Chondrocyte (in vitro differentiated cells): ENCODE data around the gene MYL6. TPM values are rescaled to one million over a fixed set of nuclear protein-coding genes. Genes with fewer than 3 reads are reported as not detected.
"Not testable (repeated sequence)": the region's sequence is repeated elsewhere in the genome, so short reads cannot be mapped to it uniquely, and the experiment has no call there.

Experiments used
- DNase-seq: peaks from one replicate; pipeline ENCODE4 v3.0.0; 2021; ENCODE audit warnings: mixed read lengths, low spot score
- H3K27ac Mint-ChIP-seq: one replicate; pipeline ENCODE4 v1.8.0; 2021; ENCODE audit warnings: mild to moderate bottlenecking, moderate library complexity, mixed read lengths; ENCODE audit not compliant: unreplicated experiment
- H3K27me3 Mint-ChIP-seq: 2 replicates; pipeline ENCODE4 v1.8.0; 2021; ENCODE audit warnings: low read depth, mixed read lengths
- H3K36me3 Mint-ChIP-seq: 2 replicates; pipeline ENCODE4 v1.8.0; 2021; ENCODE audit warnings: low read depth, mixed read lengths
- H3K4me1 Mint-ChIP-seq: 2 replicates; pipeline ENCODE4 v1.8.0; 2021; ENCODE audit warnings: low read depth, mild to moderate bottlenecking, mixed read lengths
- H3K4me3 Mint-ChIP-seq: one replicate; pipeline ENCODE4 v1.8.0; 2021; ENCODE audit warnings: mild to moderate bottlenecking, moderate library complexity, mixed read lengths; ENCODE audit not compliant: unreplicated experiment
- H3K9me3 Mint-ChIP-seq: 2 replicates; pipeline ENCODE4 v1.8.0; 2021; ENCODE audit warnings: low read depth, mixed read lengths
- CTCF ChIP-seq: fragments of 200-600 bp; sonication (generic); IDR thresholded peaks from 2 replicates; pipeline ENCODE4 v1.5.0; 2021; ENCODE audit warnings: antibody characterized with exemption, mild to moderate bottlenecking, moderate library complexity
- total RNA-seq: library from RNA; stranded (reverse); gene quantifications from 3 replicates; pipeline ENCODE4 v1.2.1, GENCODE V29; 2021

MYL6 gene
- total RNA-seq, 1 donor from 2014 or later: 2,282 TPM

- H3K27me3 Mint-ChIP-seq: no peaks in the 10 kb centered on the region
- no peaks in the 10 kb centered on the region for H3K9me3 Mint-ChIP-seq
- no peak for TF ChIP-seq CTCF
- H3K27ac Mint-ChIP-seq: peak within 1 kb of the TSS; percentile 100
- H3K36me3 Mint-ChIP-seq: peaks cover 22% of the 10 kb centered on the region
- no peak for DNase-seq
- H3K4me3 Mint-ChIP-seq: peak within 1 kb of the TSS; percentile 89
- H3K4me1 Mint-ChIP-seq: peaks cover 33% of the 10 kb centered on the region
These were observed 41.7 kb upstream of the MYL6 start, which contains the start of gene RPL41 for GRCh38 chr12:56116267-56117081. Gene RPL41, plus strand, starts transcription at chr12:56116633.

GRCh38 chr12:56117082-56117706 lies 41.0 kb upstream of the MYL6 start:
- peak overlapping the region; percentile 100 for H3K27ac Mint-ChIP-seq
- not testable (repeated sequence) for DNase-seq, H3K9me3 Mint-ChIP-seq, H3K27me3 Mint-ChIP-seq
- H3K4me1 Mint-ChIP-seq: peaks cover 33% of the 10 kb centered on the region
- peak overlapping the region; percentile 89 for H3K4me3 Mint-ChIP-seq
- peaks cover 20% of the 10 kb centered on the region for H3K36me3 Mint-ChIP-seq

GRCh38 chr12:56117778-56118687 lies 40.1 kb upstream of the MYL6 start, which contains the start of gene ZC3H10:
Gene ZC3H10, plus strand, starts transcription at chr12:56118266. Its CDS starts 2,297 bp downstream, at chr12:56120563.
- peaks cover 33% of the 10 kb centered on the region for H3K4me1 Mint-ChIP-seq
- peaks cover 14% of the 10 kb centered on the region for H3K36me3 Mint-ChIP-seq
- no peaks in the 10 kb centered on the region for H3K27me3 Mint-ChIP-seq
- peak; percentile 99 for DNase-seq
- TF ChIP-seq CTCF: peak; percentile 78
- no peaks in the 10 kb centered on the region for H3K9me3 Mint-ChIP-seq
- H3K4me3 Mint-ChIP-seq: peak within 1 kb of the TSS; percentile 89
- peak within 1 kb of the TSS; percentile 100 for H3K27ac Mint-ChIP-seq

GRCh38 chr12:56118688-56119357 lies 39.3 kb upstream of the MYL6 start:
- Mint-ChIP-seq H3K4me1 (peaks cover 33% of the 10 kb centered on the region), H3K36me3 (peaks cover 9% of the 10 kb centered on the region), H3K27me3 (no peaks in the 10 kb centered on the region), H3K27ac (peak overlapping the region; percentile 100), H3K4me3 (peak overlapping the region; percentile 89), H3K9me3 (no peaks in the 10 kb centered on the region)
- no peak for TF ChIP-seq CTCF
- no peak for DNase-seq

- H3K4me3 Mint-ChIP-seq: peak overlapping the region; percentile 89
- peaks cover 9% of the 10 kb centered on the region for H3K36me3 Mint-ChIP-seq
- DNase-seq: no peak
- peaks cover 33% of the 10 kb centered on the region for H3K4me1 Mint-ChIP-seq
- TF ChIP-seq CTCF: peak; percentile 86
- peak overlapping the region; percentile 100 for H3K27ac Mint-ChIP-seq
- no peaks in the 10 kb centered on the region for H3K27me3 Mint-ChIP-seq
- no peaks in the 10 kb centered on the region for H3K9me3 Mint-ChIP-seq
These were observed 38.8 kb upstream of the MYL6 start for GRCh38 chr12:56119361-56119796.
